WTC11 (cell line): ENCODE data around the gene PRRT4.

Source experiments
- CTCF ChIP-seq: fragments of 200-600 bp; IDR thresholded peaks from 2 replicates; pipeline ENCODE4 v1.8.0; 2022; ENCODE audit warnings: antibody characterized with exemption
- NR1H2 ChIP-seq: sonication (generic); formaldehyde crosslinking; IDR thresholded peaks from 2 replicates; pipeline ENCODE4 v1.9.0; 2021; ENCODE audit warnings: mild to moderate bottlenecking, moderate library complexity, missing genetic modification reagents
- ZNF425 ChIP-seq: fragments of 250-450 bp; sonication (Bioruptor Pico); conservative IDR thresholded peaks from 2 replicates; pipeline ENCODE4 v1.9.0; 2021; ENCODE audit warnings: mild to moderate bottlenecking

- TF ChIP-seq CTCF (no peak), NR1H2 (CRISPR knock-in tag) (no peak), ZNF425 (CRISPR knock-in tag) (no peak)
Observed at GRCh38 chr7:128378637-128379036, 17.1 kb upstream of the PRRT4 start.
